ENCODE results near the gene SDK1. TPM values are rescaled to one million over a fixed set of nuclear protein-coding genes. Genes with fewer than 3 reads are reported as not detected.

Gene SDK1
- total RNA-seq, 1 donor from 2014 or later, result 4.3 TPM

DNA sequence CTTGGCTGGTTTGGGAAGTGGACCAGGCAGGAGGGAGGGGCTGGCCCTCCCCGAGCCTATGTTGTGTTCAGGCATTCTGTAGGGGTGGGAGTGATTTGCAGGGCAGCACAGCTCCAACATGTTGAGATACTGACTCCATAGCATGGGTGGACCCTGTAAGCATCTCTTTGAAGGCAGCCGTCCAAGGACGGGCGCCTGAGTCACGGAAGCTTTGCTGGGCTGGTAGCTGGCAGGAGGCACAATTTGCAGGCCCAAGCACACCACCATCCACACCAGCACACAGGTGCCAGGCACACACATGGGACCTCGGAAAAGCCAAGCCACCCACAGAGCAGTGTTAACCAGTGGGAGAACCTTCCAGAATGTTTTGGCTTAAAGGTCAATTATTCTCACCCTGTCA is 875.9 kb downstream of the SDK1 start:
- no peak overlapping the region for H3K4me3 Mint-ChIP-seq (ENCODE audit: unreplicated experiment)
- H3K9me3 Mint-ChIP-seq (ENCODE audit: unreplicated experiment), result peaks cover 12% of the 10 kb centered on the region
- peaks cover 4% of the 10 kb centered on the region for H3K36me3 Mint-ChIP-seq (ENCODE audit: low read depth, unreplicated experiment)
- no peaks in the 10 kb centered on the region for H3K4me1 Mint-ChIP-seq (ENCODE audit: unreplicated experiment)
- no peak for TF ChIP-seq CTCF (IDR thresholded peaks at IDR 0.05; ENCODE audit: unreplicated experiment)
- H3K27me3 Mint-ChIP-seq (ENCODE audit: unreplicated experiment), result peaks cover 9% of the 10 kb centered on the region
- DNase-seq (ENCODE audit: low spot score), result no peak
- no peak overlapping the region for H3K27ac Mint-ChIP-seq (ENCODE audit: unreplicated experiment)

DNA sequence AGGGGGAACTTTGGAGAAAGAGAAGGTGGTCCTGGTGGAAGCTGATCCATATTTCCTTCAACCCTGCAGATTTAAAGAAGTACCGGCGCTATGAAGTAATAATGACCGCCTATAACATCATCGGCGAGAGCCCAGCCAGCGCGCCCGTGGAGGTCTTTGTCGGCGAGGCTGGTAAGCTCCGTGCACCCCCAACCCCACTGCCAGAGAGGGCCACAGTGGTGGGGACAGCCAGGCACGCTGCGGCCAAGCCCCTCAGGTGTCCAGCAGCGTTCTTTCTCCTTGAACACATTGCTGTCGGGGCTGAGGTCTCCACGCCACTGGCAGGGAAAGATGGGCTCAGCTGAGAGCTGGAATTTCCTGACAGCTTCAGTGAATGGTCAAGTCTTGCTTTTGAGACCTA is 877.4 kb downstream of the SDK1 start:
- H3K9me3 Mint-ChIP-seq (ENCODE audit: unreplicated experiment), result peaks cover 12% of the 10 kb centered on the region
- peaks cover 4% of the 10 kb centered on the region for H3K36me3 Mint-ChIP-seq (ENCODE audit: low read depth, unreplicated experiment)
- TF ChIP-seq CTCF (IDR thresholded peaks at IDR 0.05; ENCODE audit: unreplicated experiment), result no peak
- H3K27me3 Mint-ChIP-seq (ENCODE audit: unreplicated experiment), result peaks cover 13% of the 10 kb centered on the region
- H3K27ac Mint-ChIP-seq (ENCODE audit: unreplicated experiment), result no peak overlapping the region
- no peak for DNase-seq (ENCODE audit: low spot score)
- H3K4me3 Mint-ChIP-seq (ENCODE audit: unreplicated experiment), result no peak overlapping the region
- no peaks in the 10 kb centered on the region for H3K4me1 Mint-ChIP-seq (ENCODE audit: unreplicated experiment)

GRCh38 chr7:4178916-4179687 is 878.0 kb downstream of the SDK1 start:
- H3K9me3 Mint-ChIP-seq (ENCODE audit: unreplicated experiment), result peaks cover 12% of the 10 kb centered on the region
- H3K27ac Mint-ChIP-seq (ENCODE audit: unreplicated experiment), result no peak overlapping the region
- H3K4me3 Mint-ChIP-seq (ENCODE audit: unreplicated experiment), result no peak overlapping the region
- H3K4me1 Mint-ChIP-seq (ENCODE audit: unreplicated experiment), result no peaks in the 10 kb centered on the region
- peaks cover 13% of the 10 kb centered on the region for H3K27me3 Mint-ChIP-seq (ENCODE audit: unreplicated experiment)
- no peak for DNase-seq (ENCODE audit: low spot score)
- TF ChIP-seq CTCF (IDR thresholded peaks at IDR 0.05; ENCODE audit: unreplicated experiment), result no peak
- peaks cover 4% of the 10 kb centered on the region for H3K36me3 Mint-ChIP-seq (ENCODE audit: low read depth, unreplicated experiment)

GRCh38 chr7:4179688-4180380 is 878.8 kb downstream of the SDK1 start:
- H3K27me3 Mint-ChIP-seq (ENCODE audit: unreplicated experiment), result peaks cover 17% of the 10 kb centered on the region
- no peak overlapping the region for H3K4me3 Mint-ChIP-seq (ENCODE audit: unreplicated experiment)
- no peaks in the 10 kb centered on the region for H3K4me1 Mint-ChIP-seq (ENCODE audit: unreplicated experiment)
- H3K9me3 Mint-ChIP-seq (ENCODE audit: unreplicated experiment), result peaks cover 12% of the 10 kb centered on the region
- no peak for TF ChIP-seq CTCF (IDR thresholded peaks at IDR 0.05; ENCODE audit: unreplicated experiment)
- peaks cover 4% of the 10 kb centered on the region for H3K36me3 Mint-ChIP-seq (ENCODE audit: low read depth, unreplicated experiment)
- H3K27ac Mint-ChIP-seq (ENCODE audit: unreplicated experiment), result no peak overlapping the region
- no peak for DNase-seq (ENCODE audit: low spot score)

DNA sequence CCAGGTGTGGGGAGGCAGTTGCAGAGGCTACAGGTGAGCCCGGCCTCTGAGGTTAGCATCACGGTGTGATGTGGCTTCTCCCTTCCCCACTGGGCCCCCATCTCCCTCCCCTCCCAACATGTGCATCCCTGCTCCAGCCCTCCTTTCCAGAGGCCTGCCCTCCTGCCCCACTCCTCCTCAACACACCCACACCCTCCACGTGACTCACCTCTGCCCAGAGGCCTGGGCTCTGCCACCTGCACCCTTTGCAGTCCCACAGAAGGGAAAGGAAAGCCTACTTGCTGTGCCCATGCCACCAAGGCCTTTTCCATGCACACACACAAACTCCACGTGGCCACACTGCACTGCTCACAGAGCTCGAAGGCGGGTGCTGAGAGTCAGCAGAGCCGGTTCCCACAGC is 880.4 kb downstream of the SDK1 start:
- Mint-ChIP-seq H3K36me3 (ENCODE audit: low read depth, unreplicated experiment) (peaks cover 8% of the 10 kb centered on the region), H3K9me3 (ENCODE audit: unreplicated experiment) (peaks cover 12% of the 10 kb centered on the region), H3K27ac (ENCODE audit: unreplicated experiment) (no peak overlapping the region), H3K27me3 (ENCODE audit: unreplicated experiment) (peaks cover 22% of the 10 kb centered on the region), H3K4me1 (ENCODE audit: unreplicated experiment) (peaks cover 3% of the 10 kb centered on the region), H3K4me3 (ENCODE audit: unreplicated experiment) (no peak overlapping the region)
- no peak for TF ChIP-seq CTCF (IDR thresholded peaks at IDR 0.05; ENCODE audit: unreplicated experiment)
- no peak for DNase-seq (ENCODE audit: low spot score)

All from endothelial cell (in vitro differentiated cells).